K562 (cell line): ENCODE data around the gene CCNY.

Experiments used
- POLR2A ChIP-seq: fragments of 450-650 bp; conservative IDR thresholded peaks from 2 replicates; pipeline ENCODE4 v1.6.1; 2016
- TAF1 ChIP-seq: IDR thresholded peaks from 2 replicates; pipeline ENCODE4 v1.6.1; 2011; ENCODE audit warnings: mild to moderate bottlenecking, low read length, moderate library complexity; ENCODE audit not compliant: insufficient read depth, control insufficient read depth, severe bottlenecking; ENCODE audit errors: extremely low read depth
- ZNF311 ChIP-seq: fragments of 250-450 bp; sonication (Bioruptor Pico); IDR thresholded peaks from 2 replicates; pipeline ENCODE4 v1.4.0; 2020; ENCODE audit warnings: mild to moderate bottlenecking, moderate library complexity

DNA sequence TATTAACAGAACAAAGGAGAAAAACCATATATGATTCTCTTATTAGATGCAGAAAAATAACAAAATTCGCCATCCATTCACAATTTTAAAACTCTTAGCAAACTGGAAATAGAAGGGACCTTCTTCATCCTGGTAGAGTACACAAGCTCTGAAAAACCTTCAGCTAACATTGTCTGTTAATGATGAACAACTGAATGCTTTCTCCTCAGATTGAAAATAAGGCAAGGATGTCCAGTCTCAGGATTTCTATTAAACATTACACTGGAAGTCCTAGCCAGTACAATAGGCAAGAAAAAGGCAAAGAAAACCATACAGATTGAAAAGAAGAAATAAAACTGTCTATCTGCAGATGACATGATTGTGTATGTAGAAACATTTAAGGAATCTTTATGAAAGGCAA is 16.0 kb upstream of the CCNY start:
- TF ChIP-seq POLR2A (no peak), ZNF311 (no peak), TAF1 (no peak)
